Common myeloid progenitor, CD34-positive (primary cell): ENCODE data around the gene GPX3.

Experiments
- CTCF ChIA-PET: fragments of 350-600 bp; sonication (Branson Sonifier 250); formaldehyde crosslinking; loops from one replicate; lab custom pipeline; 2021; ENCODE audit warnings: antibody characterized with exemption; lab: Charles Lee
- POLR2A ChIA-PET: fragments of 350-600 bp; sonication (Branson Sonifier 250); formaldehyde crosslinking; loops from one replicate; lab custom pipeline; 2021; ENCODE audit warnings: antibody characterized with exemption; lab: Charles Lee
- DNase-seq, 3 donors: peaks; one replicate each; pipeline versions ENCODE4 v3.0.0 to v3.0.0-alpha.2; 2013
- H3K27ac ChIP-seq, 2 experiments: 1 replicate in 1 of 2; 2 replicates in 1 of 2; pipeline ENCODE4 v1.7.0; 2013; ENCODE audit warnings: inconsistent platforms in 2 of 2, low read length in 2 of 2, mild to moderate bottlenecking in 2 of 2, low read depth in 1 of 2, moderate library complexity in 1 of 2; ENCODE audit not compliant: severe bottlenecking in 2 of 2, insufficient read depth in 1 of 2, poor library complexity in 1 of 2
- H3K27me3 ChIP-seq, 5 experiments: replicated peaks in 2 of 5; 1 replicate in 3 of 5; 2 replicates in 2 of 5; pipeline versions ENCODE4 v1.6.1 to v1.7.0; 2013; ENCODE audit warnings: low read length in 4 of 5, mild to moderate bottlenecking in 2 of 5, moderate library complexity in 2 of 5, inconsistent platforms in 1 of 5; ENCODE audit not compliant: insufficient read depth in 5 of 5, control insufficient read depth in 4 of 5
- H3K36me3 ChIP-seq, 4 experiments: 1 replicate in 2 of 4; 2 replicates in 2 of 4; pipeline versions ENCODE4 v1.6.1 to v1.7.0; 2013; ENCODE audit warnings: low read length in 3 of 4, control low read depth in 1 of 4, mild to moderate bottlenecking in 1 of 4; ENCODE audit not compliant: control insufficient read depth in 4 of 4, insufficient read depth in 4 of 4
- H3K4me1 ChIP-seq, 4 experiments: 1 replicate in 3 of 4; 2 replicates in 1 of 4; pipeline versions ENCODE4 v1.6.1 to v1.7.1; 2013; ENCODE audit warnings: low read length in 3 of 4, mild to moderate bottlenecking in 3 of 4, control low read depth in 1 of 4, inconsistent platforms in 1 of 4, moderate library complexity in 1 of 4; ENCODE audit not compliant: control insufficient read depth in 4 of 4, insufficient read depth in 4 of 4; ENCODE audit errors: control extremely low read depth in 1 of 4
- H3K4me3 ChIP-seq, 7 experiments: 1 replicate in 4 of 7; 2 replicates in 3 of 7; pipeline versions ENCODE4 v1.5.1 to v1.7.0; 2013; ENCODE audit warnings: mild to moderate bottlenecking in 7 of 7, low read length in 6 of 7, moderate library complexity in 6 of 7, inconsistent platforms in 2 of 7, low read depth in 2 of 7, control low read depth in 1 of 7; ENCODE audit not compliant: insufficient read depth in 4 of 7, control insufficient read depth in 1 of 7; ENCODE audit errors: extremely low read depth in 1 of 7
- H3K9me3 ChIP-seq, 5 experiments: 1 replicate in 4 of 5; 2 replicates in 1 of 5; pipeline versions ENCODE4 v1.6.1 to v1.7.1; 2013; ENCODE audit warnings: low read length in 4 of 5, mild to moderate bottlenecking in 2 of 5, inconsistent platforms in 1 of 5, low read depth in 1 of 5, moderate library complexity in 1 of 5; ENCODE audit not compliant: control insufficient read depth in 4 of 5, insufficient read depth in 2 of 5; ENCODE audit errors: control extremely low read depth in 1 of 5
- WGBS: methylation state at CpG from one replicate; pipeline ENCODE4 v1.1.5; 2013; ENCODE audit not compliant: insufficient coverage; 5-methylcytosine and 5-hydroxymethylcytosine counted together

The GPX3 gene

DNA sequence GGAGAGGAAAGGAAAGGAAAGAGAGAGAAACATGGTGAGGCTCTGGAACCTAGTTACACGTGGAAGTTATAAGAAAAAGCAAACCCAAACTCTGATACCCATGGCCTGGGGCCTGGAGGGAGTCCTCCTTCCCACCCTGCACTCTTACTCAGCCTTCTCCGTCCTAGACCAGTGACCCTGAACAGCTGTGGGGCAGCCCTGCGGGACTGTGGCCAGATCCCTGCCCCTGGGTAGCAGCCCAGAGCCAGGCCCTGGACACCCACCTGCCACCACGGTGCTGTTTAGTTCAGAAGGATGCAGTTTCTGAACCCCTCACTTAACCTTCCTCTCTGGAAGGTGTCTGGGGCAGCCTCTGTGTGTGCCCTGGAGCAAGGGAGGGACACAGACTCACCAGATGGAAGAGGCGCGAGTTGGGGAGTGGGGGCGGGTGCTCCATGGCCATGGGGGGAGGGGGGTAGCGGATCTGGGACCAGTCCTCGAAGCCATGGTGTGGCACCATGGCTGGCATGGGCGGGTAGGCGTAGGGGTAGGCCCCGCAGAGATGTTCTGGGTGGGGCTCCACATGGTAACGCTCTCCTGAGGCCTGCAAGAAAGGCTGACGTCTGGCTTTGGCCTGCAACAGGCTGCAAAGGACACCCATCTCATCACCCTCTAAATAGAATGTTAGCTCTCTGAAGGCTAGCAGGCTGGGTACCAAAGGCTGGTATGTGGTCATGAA lies 13.0 kb downstream of the GPX3 start:
- Histone ChIP-seq H3K4me3 (no peak overlapping the region), H3K36me3 (peaks cover 29 to 97% (median 82%) of the 10 kb centered on the region in 4 experiments), H3K27me3 (no peaks in the 10 kb centered on the region), H3K4me1 (no peaks in the 10 kb centered on the region), H3K27ac (no peak overlapping the region), H3K9me3 (no peaks in the 10 kb centered on the region)
- ChIA-PET POLR2A (no interaction called here), CTCF (interaction anchor here (12.8 kb wide), 1 partner anchor 18 kb away, joined by 93 read pairs; no protein-coding TSS in a partner anchor)
- no peak for DNase-seq
- WGBS, result 95% methylated on average over 9 of the region's 14 CpGs

- ChIA-PET CTCF (interaction anchor here (0.6 to 12.8 kb wide), 2 partner anchors 16 to 463 kb away, joined by 3 to 93 read pairs; no protein-coding TSS in a partner anchor), POLR2A (no interaction called here)
- no peak overlapping the region for H3K27ac ChIP-seq
- 98% methylated on average over 13 of the region's 19 CpGs for WGBS
- no peaks in the 10 kb centered on the region for H3K27me3 ChIP-seq
- no peaks in the 10 kb centered on the region for H3K4me1 ChIP-seq
- peaks cover 34 to 97% (median 86%) of the 10 kb centered on the region in 4 experiments for H3K36me3 ChIP-seq
- no peaks in the 10 kb centered on the region for H3K9me3 ChIP-seq
- no peak overlapping the region for H3K4me3 ChIP-seq
- no peak for DNase-seq
Measured at GRCh38 chr5:151034422-151035379, 14.3 kb downstream of the GPX3 start.

- CTCF ChIA-PET, result interaction anchor here (12.8 kb wide), 1 partner anchor 14 kb away, joined by 93 read pairs; no protein-coding TSS in a partner anchor
- DNase-seq, result no peak
- WGBS, result 94% methylated on average over 3 of the region's 6 CpGs
- Histone ChIP-seq H3K27ac (no peak overlapping the region), H3K4me3 (no peak overlapping the region), H3K36me3 (peaks cover 30 to 97% (median 81%) of the 10 kb centered on the region in 4 experiments), H3K4me1 (no peaks in the 10 kb centered on the region), H3K9me3 (no peaks in the 10 kb centered on the region), H3K27me3 (no peaks in the 10 kb centered on the region)
- POLR2A ChIA-PET, result no interaction called here
Measured at GRCh38 chr5:151036556-151036955, 16.2 kb downstream of the GPX3 start.

DNA sequence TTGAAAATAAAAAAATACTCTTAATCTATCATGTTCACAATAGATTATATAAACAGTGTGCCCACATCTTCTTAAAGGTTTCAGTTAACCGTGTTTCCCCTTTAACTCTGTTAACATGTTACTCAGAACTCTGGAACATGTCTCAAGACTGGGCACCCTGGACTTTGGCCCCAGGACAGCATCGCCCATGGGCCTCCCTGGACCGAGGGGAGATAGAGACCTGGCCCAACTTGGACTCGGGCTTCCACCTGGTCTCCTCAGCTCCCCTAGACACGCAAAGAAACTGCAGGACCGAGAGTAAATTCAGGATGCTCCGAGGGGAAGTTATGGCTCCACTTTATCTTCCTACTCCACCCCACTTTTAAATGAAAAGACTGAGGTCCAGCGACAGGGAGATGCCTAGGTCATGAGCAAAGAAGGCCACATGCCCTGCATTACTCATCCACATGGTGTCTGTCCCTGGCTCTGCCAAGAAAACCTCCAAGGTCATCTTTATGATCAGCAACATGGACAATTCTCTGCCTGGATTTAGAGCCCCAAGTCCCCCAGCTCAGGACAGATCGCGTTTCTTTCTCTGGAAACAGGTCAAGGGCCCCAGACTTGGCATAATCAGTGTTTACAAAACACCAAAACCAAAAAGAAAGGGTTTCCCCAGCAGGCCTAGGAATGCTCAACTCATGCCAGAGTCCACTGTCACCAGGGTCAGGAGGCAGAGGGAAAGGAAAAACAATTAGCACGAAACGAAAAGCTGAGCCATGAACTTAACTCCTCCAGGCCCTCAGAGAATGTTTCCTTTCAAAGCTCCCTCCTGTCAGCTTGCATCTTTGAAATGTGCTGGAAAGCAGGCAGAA lies 17.4 kb downstream of the GPX3 start:
- Histone ChIP-seq H3K27ac (no peak overlapping the region), H3K27me3 (no peaks in the 10 kb centered on the region), H3K4me1 (no peaks in the 10 kb centered on the region), H3K4me3 (no peak overlapping the region), H3K36me3 (peaks cover 27 to 97% (median 81%) of the 10 kb centered on the region in 4 experiments), H3K9me3 (no peaks in the 10 kb centered on the region)
- whole genome bisulfite sequencing, result 91% methylated on average over 9 of the region's 12 CpGs
- CTCF ChIA-PET, result interaction anchor here (3.0 to 12.8 kb wide), 2 partner anchors 13 to 78 kb away, joined by 11 to 93 read pairs; no protein-coding TSS in a partner anchor
- DNase-seq, result no peak
- POLR2A ChIA-PET, result no interaction called here

DNA sequence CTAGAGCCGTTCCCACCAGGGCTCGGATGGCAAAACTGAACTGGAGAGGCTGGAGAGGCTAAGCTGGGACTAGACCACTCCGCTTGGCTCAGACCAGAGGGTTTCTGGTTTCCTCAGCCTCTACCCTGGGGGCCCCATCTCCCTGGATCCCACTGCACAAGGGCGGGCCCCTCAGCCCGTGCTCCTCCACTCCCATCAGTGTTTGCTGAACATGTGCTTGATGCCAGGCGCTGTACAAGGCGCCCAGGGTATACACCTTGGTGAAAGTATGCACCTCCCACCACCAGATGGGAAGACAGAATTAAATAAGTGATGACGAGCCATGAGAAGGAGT lies 18.0 kb downstream of the GPX3 start:
- WGBS, result 98% methylated on average over 5 of the region's 8 CpGs
- no peaks in the 10 kb centered on the region for H3K4me1 ChIP-seq
- H3K9me3 ChIP-seq, result no peaks in the 10 kb centered on the region
- ChIA-PET CTCF (interaction anchor here (1.2 to 12.8 kb wide), 3 partner anchors 13 to 127 kb away, joined by 4 to 93 read pairs (median 11); no protein-coding TSS in a partner anchor), POLR2A (no interaction called here)
- no peaks in the 10 kb centered on the region for H3K27me3 ChIP-seq
- no peak overlapping the region for H3K27ac ChIP-seq
- no peak for DNase-seq
- H3K36me3 ChIP-seq, result peaks cover 30 to 99% (median 84%) of the 10 kb centered on the region in 4 experiments
- no peak overlapping the region for H3K4me3 ChIP-seq

DNA sequence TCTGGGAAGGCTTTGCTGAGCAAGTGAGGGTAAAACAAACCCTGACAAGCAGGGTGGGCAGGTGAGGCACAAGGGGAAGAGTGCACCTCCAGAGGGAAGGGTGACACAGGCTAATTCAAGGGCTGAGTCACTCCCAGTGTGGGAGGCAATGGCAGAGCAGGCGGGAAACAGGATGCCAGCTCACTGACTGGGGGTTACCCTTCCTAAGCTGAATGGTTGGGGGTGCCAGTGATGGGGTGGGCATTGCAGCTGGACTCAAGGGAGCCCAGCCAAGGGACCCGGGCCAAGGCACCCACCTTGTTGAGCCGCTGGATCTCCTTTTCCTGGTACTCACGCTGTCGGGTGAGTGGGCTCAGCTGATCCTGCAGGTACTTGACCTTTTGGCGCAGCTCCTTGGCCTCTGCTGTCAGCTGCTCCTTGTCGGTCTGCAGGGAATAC lies 18.4 kb downstream of the GPX3 start:
- Histone ChIP-seq H3K4me3 (no peak overlapping the region), H3K27me3 (no peaks in the 10 kb centered on the region), H3K36me3 (peaks cover 30 to 98% (median 82%) of the 10 kb centered on the region in 4 experiments), H3K9me3 (no peaks in the 10 kb centered on the region), H3K4me1 (no peaks in the 10 kb centered on the region), H3K27ac (no peak overlapping the region)
- POLR2A ChIA-PET, result no interaction called here
- 96% methylated on average over 7 of the region's 7 CpGs for WGBS
- CTCF ChIA-PET, result interaction anchor here (1.2 to 12.8 kb wide), 3 partner anchors 12 to 127 kb away, joined by 4 to 93 read pairs (median 11); no protein-coding TSS in a partner anchor
- DNase-seq, result no peak
